Suprapubic skin (tissue), 4 donors: Measurements from ENCODE around the gene POLR2A. TPM values are rescaled to one million over a fixed set of nuclear protein-coding genes. Genes with fewer than 3 reads are reported as not detected.

Experiments
- DNase-seq, 2 donors: peaks; one replicate each; pipeline ENCODE4 v3.0.0-alpha.2; 2019; ENCODE audit warnings: low spot score in 2 of 2
- H3K27ac ChIP-seq: fragments of 200-600 bp; sonication (generic); one replicate; pipeline ENCODE4 v1.5.1; 2019
- H3K27me3 ChIP-seq: fragments of 200-600 bp; sonication (generic); one replicate; pipeline ENCODE4 v1.5.1; 2019
- H3K36me3 ChIP-seq: fragments of 200-600 bp; sonication (generic); one replicate; pipeline ENCODE4 v1.5.1; 2019
- H3K4me1 ChIP-seq: fragments of 200-600 bp; sonication (generic); one replicate; pipeline ENCODE4 v1.5.1; 2019
- H3K4me3 ChIP-seq: fragments of 200-600 bp; sonication (generic); one replicate; pipeline ENCODE4 v1.5.1; 2019; ENCODE audit warnings: mild to moderate bottlenecking
- H3K9me3 ChIP-seq: fragments of 200-600 bp; sonication (generic); one replicate; pipeline ENCODE4 v1.5.1; 2019
- EP300 ChIP-seq: sonication (generic); formaldehyde crosslinking; IDR thresholded peaks from one replicate; pipeline ENCODE4 v1.6.1; 2017; ENCODE audit warnings: antibody characterized with exemption
- POLR2A ChIP-seq, 2 donors: fragments of 450-650 bp; IDR thresholded peaks; one replicate each; pipeline ENCODE4 v1.6.1; 2017; ENCODE audit warnings: antibody characterized with exemption in 2 of 2, mild to moderate bottlenecking in 2 of 2, moderate library complexity in 2 of 2
- POLR2AphosphoS5 ChIP-seq, 3 donors: sonication (generic); formaldehyde crosslinking; IDR thresholded peaks; one replicate each; pipeline ENCODE4 v1.6.1; 2017; ENCODE audit warnings: antibody characterized with exemption in 3 of 3
- WGBS: methylation state at CpG from one replicate; pipeline ENCODE4 v1.1.5; 2018; 5-methylcytosine and 5-hydroxymethylcytosine counted together
- total RNA-seq, 4 donors: library from RNA; depleted of rRNA; stranded (reverse); fragments of >200 nt; gene quantifications; one replicate each; pipeline ENCODE4 v1.1.0, GENCODE V29; 2016
- TF ChIP-seq, protein P1 (sequence below), 2 donors: fragments of 200-600 bp in 1 of 2; fragments of 450-650 bp in 1 of 2; sonication (generic) in 1 of 2; IDR thresholded peaks; one replicate each; pipeline ENCODE4 v1.5.1; 2016 to 2019; ENCODE audit warnings: antibody characterized with exemption in 2 of 2, mild to moderate bottlenecking in 1 of 2, moderate library complexity in 1 of 2

POLR2A gene
- total RNA-seq, 4 donors from 2014 or later = 104 to 194 (median 140) TPM

DNA sequence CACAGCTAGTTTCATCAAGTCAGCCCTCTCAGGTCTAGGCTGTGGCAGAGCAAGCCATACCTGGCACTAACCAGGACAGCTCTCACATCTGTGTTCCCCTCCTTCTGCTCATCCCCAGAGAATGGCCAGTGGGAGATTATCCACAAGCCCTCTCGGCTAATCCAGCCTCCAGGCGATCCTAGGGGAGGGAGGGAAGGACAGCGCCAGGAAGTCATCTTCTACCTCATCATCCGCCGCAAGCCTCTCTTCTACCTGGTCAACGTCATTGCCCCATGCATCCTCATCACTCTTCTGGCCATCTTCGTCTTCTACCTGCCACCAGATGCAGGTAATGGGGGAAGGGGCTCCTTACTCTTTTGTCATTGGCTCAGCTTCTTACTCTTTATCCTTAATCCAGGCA is 35.7 kb upstream of the POLR2A start:
- Histone ChIP-seq H3K27ac (no peak overlapping the region), H3K4me3 (no peak overlapping the region), H3K36me3 (no peaks in the 10 kb centered on the region), H3K4me1 (peaks cover 32% of the 10 kb centered on the region), H3K27me3 (peaks cover 22% of the 10 kb centered on the region), H3K9me3 (no peaks in the 10 kb centered on the region)
- TF ChIP-seq POLR2A (IDR thresholded peaks at IDR 0.05) (no peak), POLR2AphosphoS5 (IDR thresholded peaks at IDR 0.05) (no peak), EP300 (no peak)
- TF ChIP-seq, protein P1, sequence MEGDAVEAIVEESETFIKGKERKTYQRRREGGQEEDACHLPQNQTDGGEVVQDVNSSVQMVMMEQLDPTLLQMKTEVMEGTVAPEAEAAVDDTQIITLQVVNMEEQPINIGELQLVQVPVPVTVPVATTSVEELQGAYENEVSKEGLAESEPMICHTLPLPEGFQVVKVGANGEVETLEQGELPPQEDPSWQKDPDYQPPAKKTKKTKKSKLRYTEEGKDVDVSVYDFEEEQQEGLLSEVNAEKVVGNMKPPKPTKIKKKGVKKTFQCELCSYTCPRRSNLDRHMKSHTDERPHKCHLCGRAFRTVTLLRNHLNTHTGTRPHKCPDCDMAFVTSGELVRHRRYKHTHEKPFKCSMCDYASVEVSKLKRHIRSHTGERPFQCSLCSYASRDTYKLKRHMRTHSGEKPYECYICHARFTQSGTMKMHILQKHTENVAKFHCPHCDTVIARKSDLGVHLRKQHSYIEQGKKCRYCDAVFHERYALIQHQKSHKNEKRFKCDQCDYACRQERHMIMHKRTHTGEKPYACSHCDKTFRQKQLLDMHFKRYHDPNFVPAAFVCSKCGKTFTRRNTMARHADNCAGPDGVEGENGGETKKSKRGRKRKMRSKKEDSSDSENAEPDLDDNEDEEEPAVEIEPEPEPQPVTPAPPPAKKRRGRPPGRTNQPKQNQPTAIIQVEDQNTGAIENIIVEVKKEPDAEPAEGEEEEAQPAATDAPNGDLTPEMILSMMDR (IDR thresholded peaks at IDR 0.05) = no peak
- 84% methylated on average over 7 of the region's 7 CpGs for WGBS
- DNase-seq = no peak

GRCh38 chr17:7459961-7460545 is 24.1 kb upstream of the POLR2A start:
- Histone ChIP-seq H3K4me1 (peaks cover 25% of the 10 kb centered on the region), H3K36me3 (peaks cover 18% of the 10 kb centered on the region), H3K4me3 (no peak overlapping the region), H3K27me3 (no peaks in the 10 kb centered on the region), H3K9me3 (no peaks in the 10 kb centered on the region), H3K27ac (peak overlapping the region; percentile 20)
- no peak for DNase-seq
- 73% methylated on average over 3 of the region's 3 CpGs for WGBS
- no peak for TF ChIP-seq POLR2A (IDR thresholded peaks at IDR 0.05)
- TF ChIP-seq, protein P1 (IDR thresholded peaks at IDR 0.05) = no peak
- TF ChIP-seq EP300 = no peak
- no peak for TF ChIP-seq POLR2AphosphoS5 (IDR thresholded peaks at IDR 0.05)

- no peaks in the 10 kb centered on the region for H3K9me3 ChIP-seq
- 90% methylated on average over 7 of the region's 7 CpGs for WGBS
- peaks cover 26% of the 10 kb centered on the region for H3K4me1 ChIP-seq
- peaks cover 26% of the 10 kb centered on the region for H3K36me3 ChIP-seq
- DNase-seq = no peak
- H3K27me3 ChIP-seq = no peaks in the 10 kb centered on the region
- TF ChIP-seq POLR2A (IDR thresholded peaks at IDR 0.05) (no peak), POLR2AphosphoS5 (IDR thresholded peaks at IDR 0.05) (no peak), EP300 (no peak)
- TF ChIP-seq, protein P1 (IDR thresholded peaks at IDR 0.05) = no peak
- no peak overlapping the region for H3K27ac ChIP-seq
- no peak overlapping the region for H3K4me3 ChIP-seq
These were observed 23.1 kb upstream of the POLR2A start for GRCh38 chr17:7460850-7461660.

DNA sequence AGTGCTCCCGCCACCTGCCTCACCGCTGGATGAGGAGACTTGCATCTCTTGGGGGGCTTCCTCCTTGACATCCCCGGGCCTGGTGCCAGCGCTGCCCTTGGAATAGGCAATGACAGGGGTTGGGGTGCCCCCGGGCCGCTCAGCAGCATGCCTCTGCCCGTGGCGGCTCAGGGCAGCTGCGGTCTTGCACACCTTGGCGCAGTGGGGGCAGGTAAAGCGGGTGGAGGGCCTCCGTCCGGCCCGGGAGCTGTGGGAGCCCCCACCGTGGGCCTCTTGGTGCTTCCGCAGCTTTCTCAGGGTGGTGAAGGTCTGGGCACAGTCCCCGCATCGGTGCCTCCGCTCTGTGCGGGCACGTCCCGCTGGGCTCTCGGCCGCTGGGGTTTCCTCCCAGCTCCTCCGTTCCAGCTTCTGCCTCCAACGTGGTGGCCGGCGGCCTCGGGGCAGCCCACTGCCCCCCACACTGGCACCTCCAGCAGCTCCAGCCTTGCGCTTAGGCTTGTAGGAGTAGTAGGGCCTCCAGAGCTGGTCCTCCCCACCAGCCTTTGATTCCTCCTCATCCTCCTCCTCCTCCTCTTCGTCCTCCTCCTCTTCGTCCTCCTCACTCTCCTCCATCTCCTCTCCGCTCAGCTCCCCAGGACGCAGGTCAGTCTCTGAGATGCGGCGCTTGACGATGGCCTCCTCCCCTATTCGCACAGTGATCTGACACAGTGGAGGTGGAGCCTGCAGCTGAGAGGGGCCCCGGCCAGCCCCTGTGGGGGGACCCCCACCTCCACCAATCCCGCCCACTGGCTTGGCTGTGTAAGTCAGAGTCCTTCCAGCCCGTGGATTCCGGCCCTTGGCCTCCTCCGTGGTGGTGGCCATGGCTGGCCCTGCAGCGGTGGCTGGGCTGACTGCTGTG is 21.4 kb upstream of the POLR2A start:
- no peak for DNase-seq
- peaks cover 28% of the 10 kb centered on the region for H3K4me1 ChIP-seq
- H3K27ac ChIP-seq = no peak overlapping the region
- 86% methylated on average over 11 of the region's 44 CpGs for WGBS
- no peaks in the 10 kb centered on the region for H3K9me3 ChIP-seq
- peaks cover 30% of the 10 kb centered on the region for H3K36me3 ChIP-seq
- TF ChIP-seq, protein P1 (IDR thresholded peaks at IDR 0.05) = no peak
- TF ChIP-seq POLR2A (IDR thresholded peaks at IDR 0.05) (no peak), EP300 (no peak), POLR2AphosphoS5 (IDR thresholded peaks at IDR 0.05) (no peak)
- no peaks in the 10 kb centered on the region for H3K27me3 ChIP-seq
- no peak overlapping the region for H3K4me3 ChIP-seq
